H9 (cell line): ENCODE measurements around the gene RRBP1. TPM values are rescaled to one million over a fixed set of nuclear protein-coding genes. Genes with fewer than 3 reads are reported as not detected.

Experiments used
- DNase-seq: peaks from one replicate; pipeline ENCODE4 v3.0.0-alpha.2; 2017
- H2AFZ ChIP-seq: one replicate; pipeline ENCODE4 v1.6.1; 2013; ENCODE audit warnings: mild to moderate bottlenecking, low read length, control low read depth, moderate library complexity
- H2AK5ac ChIP-seq: 2 replicates; pipeline ENCODE4 v1.6.1; 2013; ENCODE audit warnings: low read length, control low read depth, mixed read lengths; ENCODE audit not compliant: insufficient read length
- H2BK120ac ChIP-seq: one replicate; pipeline ENCODE4 v1.6.1; 2013; ENCODE audit warnings: low read depth, mild to moderate bottlenecking, low read length, control low read depth, inconsistent platforms; ENCODE audit not compliant: poor library complexity, severe bottlenecking
- H2BK12ac ChIP-seq: 2 replicates; pipeline ENCODE4 v1.6.1; 2013; ENCODE audit warnings: low read length, control low read depth, mixed read lengths, low read depth; ENCODE audit not compliant: insufficient read length
- H2BK15ac ChIP-seq: 2 replicates; pipeline ENCODE4 v1.6.1; 2013; ENCODE audit warnings: low read depth, low read length, control low read depth
- H2BK20ac ChIP-seq: one replicate; pipeline ENCODE4 v1.6.1; 2013; ENCODE audit warnings: low read depth, mild to moderate bottlenecking, low read length, control low read depth, inconsistent platforms; ENCODE audit not compliant: poor library complexity, severe bottlenecking
- H2BK5ac ChIP-seq: 2 replicates; pipeline ENCODE4 v1.6.1; 2013; ENCODE audit warnings: low read length, control low read depth, mixed read lengths; ENCODE audit not compliant: insufficient read length
- H3K14ac ChIP-seq: 2 replicates; pipeline ENCODE4 v1.6.1; 2013; ENCODE audit warnings: low read length, control low read depth; ENCODE audit not compliant: insufficient read depth
- H3K18ac ChIP-seq: 2 replicates; pipeline ENCODE4 v1.6.1; 2013; ENCODE audit warnings: low read depth, mild to moderate bottlenecking, mixed read lengths, low read length, control low read depth; ENCODE audit not compliant: insufficient read length
- H3K23ac ChIP-seq: 2 replicates; pipeline ENCODE4 v1.6.1; 2013; ENCODE audit warnings: low read length, control low read depth, mixed read lengths, low read depth; ENCODE audit not compliant: insufficient read length
- H3K23me2 ChIP-seq: 2 replicates; pipeline ENCODE4 v1.6.1; 2013; ENCODE audit warnings: low read depth, mild to moderate bottlenecking, mixed read lengths, low read length, control low read depth; ENCODE audit not compliant: insufficient read length, poor library complexity, severe bottlenecking
- H3K27ac ChIP-seq: 2 replicates; pipeline ENCODE4 v1.5.1; 2013; ENCODE audit warnings: low read length, control low read depth, mixed read lengths, low read depth; ENCODE audit not compliant: insufficient read length
- H3K27me3 ChIP-seq: 2 replicates; pipeline ENCODE4 v1.6.1; 2013; ENCODE audit warnings: low read length, control low read depth, inconsistent platforms; ENCODE audit not compliant: insufficient read depth
- H3K4ac ChIP-seq: 2 replicates; pipeline ENCODE4 v1.6.1; 2013; ENCODE audit warnings: low read depth, mild to moderate bottlenecking, control low read depth, inconsistent platforms, low read length, moderate library complexity
- H3K4me1 ChIP-seq: 2 replicates; pipeline ENCODE4 v1.6.1; 2013; ENCODE audit warnings: low read length, control low read depth, inconsistent platforms; ENCODE audit not compliant: insufficient read depth
- H3K4me2 ChIP-seq: 2 replicates; pipeline ENCODE4 v1.6.1; 2013; ENCODE audit warnings: low read length, control low read depth, mixed read lengths; ENCODE audit not compliant: insufficient read length, insufficient read depth
- H3K56ac ChIP-seq: 2 replicates; pipeline ENCODE4 v1.6.1; 2013; ENCODE audit warnings: low read depth, mild to moderate bottlenecking, mixed read lengths, low read length, control low read depth; ENCODE audit not compliant: insufficient read length
- H3K79me1 ChIP-seq: 2 replicates; pipeline ENCODE4 v1.6.1; 2013; ENCODE audit warnings: low read depth, mild to moderate bottlenecking, moderate library complexity, low read length, control low read depth, inconsistent platforms; ENCODE audit not compliant: insufficient read depth, poor library complexity, severe bottlenecking
- H3K79me2 ChIP-seq: 2 replicates; pipeline ENCODE4 v1.6.1; 2013; ENCODE audit warnings: low read length, control low read depth, inconsistent platforms; ENCODE audit not compliant: insufficient read depth
- H3K9ac ChIP-seq: 2 replicates; pipeline ENCODE4 v1.6.1; 2013; ENCODE audit warnings: low read length, control low read depth, mixed read lengths; ENCODE audit not compliant: insufficient read length; ENCODE audit errors: extremely low read depth
- H3K9me3 ChIP-seq: one replicate; pipeline ENCODE4 v1.6.1; 2013; ENCODE audit warnings: low read depth, low read length, inconsistent platforms; ENCODE audit not compliant: control insufficient read depth
- H3T11ph ChIP-seq: one replicate; pipeline ENCODE4 v1.6.1; 2013; ENCODE audit warnings: mild to moderate bottlenecking, low read length, control low read depth, inconsistent platforms
- H4K20me1 ChIP-seq: one replicate; pipeline ENCODE4 v1.6.1; 2013; ENCODE audit not compliant: control insufficient read depth, insufficient read length, insufficient read depth
- H4K5ac ChIP-seq: 2 replicates; pipeline ENCODE4 v1.6.1; 2013; ENCODE audit warnings: low read depth, mild to moderate bottlenecking, mixed read lengths, low read length, control low read depth; ENCODE audit not compliant: insufficient read length
- H4K8ac ChIP-seq: replicated peaks from 2 replicates; pipeline ENCODE4 v1.6.1; 2013; ENCODE audit warnings: low read length, control low read depth, mixed read lengths, low read depth; ENCODE audit not compliant: insufficient read length
- H4K91ac ChIP-seq: 2 replicates; pipeline ENCODE4 v1.6.1; 2013; ENCODE audit warnings: low read depth, mild to moderate bottlenecking, moderate library complexity, mixed read lengths, low read length, control low read depth; ENCODE audit not compliant: insufficient read length
- H3K27ac Mint-ChIP-seq, 3 experiments: 2 replicates in 2 of 3; 3 replicates in 1 of 3; pipeline ENCODE4 v1.8.0; 2020 to 2021; ENCODE audit warnings: mixed read lengths in 3 of 3, mild to moderate bottlenecking in 1 of 3, moderate library complexity in 1 of 3
- H3K27me3 Mint-ChIP-seq: 2 replicates; pipeline ENCODE4 v1.8.0; 2021; ENCODE audit warnings: low read depth, mild to moderate bottlenecking, moderate library complexity, mixed read lengths
- H3K36me3 Mint-ChIP-seq, 3 experiments: 2 replicates in 2 of 3; 3 replicates in 1 of 3; pipeline ENCODE4 v1.8.0; 2020 to 2021; ENCODE audit warnings: low read depth in 3 of 3, mixed read lengths in 3 of 3; ENCODE audit not compliant: insufficient read depth in 1 of 3
- H3K4me1 Mint-ChIP-seq, 2 experiments: 2 replicates each; pipeline ENCODE4 v1.8.0; 2020; ENCODE audit warnings: mixed read lengths in 2 of 2
- H3K4me3 Mint-ChIP-seq, 2 experiments: 2 replicates in 1 of 2; 3 replicates in 1 of 2; pipeline ENCODE4 v1.8.0; 2020 to 2021; ENCODE audit warnings: mild to moderate bottlenecking in 2 of 2, mixed read lengths in 2 of 2, moderate library complexity in 1 of 2
- H3K9me3 Mint-ChIP-seq, 2 experiments: 2 replicates in 1 of 2; 3 replicates in 1 of 2; pipeline ENCODE4 v1.8.0; 2020; ENCODE audit warnings: mild to moderate bottlenecking in 2 of 2, mixed read lengths in 2 of 2, moderate library complexity in 1 of 2
- WGBS: extraction: QIAGEN DNeasy Blood & Tissue Kit; methylation state at CpG from one replicate; pipeline ENCODE4 v1.1.7; 2013; ENCODE audit warnings: missing lambda C conversion rate, low lambda C conversion rate, mixed read lengths; ENCODE audit not compliant: insufficient read length; ENCODE audit errors: extremely low coverage; 5-methylcytosine and 5-hydroxymethylcytosine counted together
- total RNA-seq: library from RNA; stranded (reverse); gene quantifications from 2 replicates; pipeline ENCODE4 v1.2.1, GENCODE V29; 2021
- TF ChIP-seq, protein P1 (sequence below): fragments of 200-600 bp; sonication (generic); conservative IDR thresholded peaks from 3 replicates; pipeline ENCODE4 v1.8.0; 2021; ENCODE audit warnings: antibody characterized with exemption, mild to moderate bottlenecking

RRBP1 gene
- total RNA-seq, 1 experiment from 2014 or later: 97.8 TPM

- Histone ChIP-seq H4K91ac (no peak overlapping the region), H2BK15ac (no peak overlapping the region), H2AFZ (no peak overlapping the region), H3K27ac (no peak overlapping the region), H3K9me3 (no peaks in the 10 kb centered on the region), H3K23ac (no peak overlapping the region), H3K4me2 (no peak overlapping the region), H3K18ac (no peak overlapping the region), H2BK120ac (no peak overlapping the region), H4K8ac (no peak overlapping the region), H3K27me3 (no peaks in the 10 kb centered on the region), H2AK5ac (no peak overlapping the region), H4K5ac (no peak overlapping the region), H3K56ac (no peak overlapping the region), H3K79me1 (peaks cover 4% of the 10 kb centered on the region), H4K20me1 (no peaks in the 10 kb centered on the region), H3K4me1 (peaks cover 2% of the 10 kb centered on the region; the same call in 1 of the 2 replicates), H3K9ac (no peak overlapping the region), H3K4ac (no peak overlapping the region), H2BK12ac (no peak overlapping the region), H3T11ph (no peak overlapping the region), H3K23me2 (no peaks in the 10 kb centered on the region), H2BK20ac (no peak overlapping the region), H3K14ac (no peak overlapping the region), H3K79me2 (peaks cover 21% of the 10 kb centered on the region; the same call in 1 of the 2 replicates), H2BK5ac (no peak overlapping the region)
- Mint-ChIP-seq H3K27ac (peak overlapping the region in 2 of 3 experiments; percentile 61 to 69; a peak in 3 of 7 replicates), H3K4me1 (peaks cover 53 to 58% of the 10 kb centered on the region in 2 experiments), H3K4me3 (no peak overlapping the region), H3K36me3 (peaks cover 16 to 20% (median 18%) of the 10 kb centered on the region in 3 experiments; a peak in 6 of 7 replicates), H3K27me3 (no peaks in the 10 kb centered on the region), H3K9me3 (no peaks in the 10 kb centered on the region)
- DNase-seq: no peak
- TF ChIP-seq, protein P1, sequence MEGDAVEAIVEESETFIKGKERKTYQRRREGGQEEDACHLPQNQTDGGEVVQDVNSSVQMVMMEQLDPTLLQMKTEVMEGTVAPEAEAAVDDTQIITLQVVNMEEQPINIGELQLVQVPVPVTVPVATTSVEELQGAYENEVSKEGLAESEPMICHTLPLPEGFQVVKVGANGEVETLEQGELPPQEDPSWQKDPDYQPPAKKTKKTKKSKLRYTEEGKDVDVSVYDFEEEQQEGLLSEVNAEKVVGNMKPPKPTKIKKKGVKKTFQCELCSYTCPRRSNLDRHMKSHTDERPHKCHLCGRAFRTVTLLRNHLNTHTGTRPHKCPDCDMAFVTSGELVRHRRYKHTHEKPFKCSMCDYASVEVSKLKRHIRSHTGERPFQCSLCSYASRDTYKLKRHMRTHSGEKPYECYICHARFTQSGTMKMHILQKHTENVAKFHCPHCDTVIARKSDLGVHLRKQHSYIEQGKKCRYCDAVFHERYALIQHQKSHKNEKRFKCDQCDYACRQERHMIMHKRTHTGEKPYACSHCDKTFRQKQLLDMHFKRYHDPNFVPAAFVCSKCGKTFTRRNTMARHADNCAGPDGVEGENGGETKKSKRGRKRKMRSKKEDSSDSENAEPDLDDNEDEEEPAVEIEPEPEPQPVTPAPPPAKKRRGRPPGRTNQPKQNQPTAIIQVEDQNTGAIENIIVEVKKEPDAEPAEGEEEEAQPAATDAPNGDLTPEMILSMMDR: no peak
- no CpG with 5 or more reads among the region's 10 CpGs for WGBS
Observed at GRCh38 chr20:17652411-17652810, 29.6 kb downstream of the RRBP1 start.
